GM19025 (cell line): ENCODE measurements around the gene NEFH.

Experiments used
- ATAC-seq: cut with Tn5 transposase; IDR thresholded peaks from one replicate; pipeline ENCODE4 v1.9.1; 2021; ENCODE audit warnings: mild to moderate bottlenecking, low read depth, moderate library complexity; ENCODE audit not compliant: unreplicated experiment

The NEFH gene

DNA sequence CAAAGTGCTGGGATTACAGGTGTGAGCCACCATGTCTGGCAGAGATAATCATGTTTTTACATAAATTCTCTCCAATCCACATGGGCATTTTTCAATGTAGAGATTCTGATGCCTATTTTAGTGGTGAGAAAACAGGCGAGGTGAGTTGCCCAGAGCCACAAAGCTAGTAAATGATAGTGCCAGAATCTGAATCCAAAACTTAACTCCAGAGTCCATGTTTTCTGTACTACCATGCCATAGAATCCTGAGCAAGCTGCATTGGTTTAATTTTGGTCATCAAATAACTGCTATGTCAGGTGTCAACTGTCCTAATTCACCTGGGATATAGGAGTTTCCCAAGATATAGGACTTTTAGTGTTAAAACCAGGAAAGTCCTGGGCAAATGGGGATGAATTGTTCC, 13.6 kb downstream of the NEFH start:
- ATAC-seq = no peak

DNA sequence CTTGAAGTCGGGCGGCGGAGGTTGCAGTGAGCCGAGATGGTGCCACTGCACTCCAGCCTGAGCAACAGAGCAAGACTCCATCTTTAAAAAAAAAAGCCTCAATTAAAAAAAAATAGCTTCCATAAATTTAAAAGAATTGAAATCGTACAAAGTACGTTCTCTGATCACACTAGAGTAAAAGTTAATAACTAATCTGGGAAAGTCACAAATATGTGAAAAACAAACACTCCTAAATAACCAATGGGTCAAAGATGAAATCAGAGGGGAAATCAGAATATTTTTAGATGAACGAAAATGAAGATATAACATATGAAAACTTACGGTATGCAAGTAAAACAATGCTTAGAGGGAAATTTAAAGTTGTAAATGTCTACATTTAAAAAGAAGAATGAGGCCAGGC, 19.8 kb downstream of the NEFH start:
- no peak for ATAC-seq

DNA sequence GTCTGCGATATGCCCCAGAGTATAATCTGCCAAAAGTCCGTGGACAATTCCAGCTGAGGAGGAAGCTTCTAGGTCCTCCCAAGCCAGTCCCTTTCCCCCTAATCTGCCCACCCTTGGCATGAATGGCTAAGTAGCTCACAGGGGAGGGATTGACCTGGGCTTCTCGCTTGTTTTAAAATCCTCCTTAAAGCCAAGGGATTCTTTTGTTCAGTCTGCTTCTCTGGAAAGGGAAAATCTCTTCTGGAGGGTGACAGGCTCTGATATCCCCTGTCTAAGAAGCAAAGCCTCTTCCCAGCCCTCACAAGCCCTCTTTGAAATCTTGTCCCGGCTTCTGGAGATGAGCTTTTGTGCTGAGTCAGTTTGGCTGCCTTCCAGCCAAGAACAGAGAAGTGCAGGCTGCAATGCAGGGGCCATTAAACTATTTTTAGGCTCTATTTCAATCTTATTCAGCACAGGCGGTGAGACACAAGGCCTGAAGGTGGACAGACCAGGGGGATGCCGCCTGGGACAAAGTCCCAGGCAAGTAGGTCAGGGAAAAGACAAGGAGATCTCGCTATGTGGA, 23.9 kb downstream of the NEFH start:
- ATAC-seq = no peak

DNA sequence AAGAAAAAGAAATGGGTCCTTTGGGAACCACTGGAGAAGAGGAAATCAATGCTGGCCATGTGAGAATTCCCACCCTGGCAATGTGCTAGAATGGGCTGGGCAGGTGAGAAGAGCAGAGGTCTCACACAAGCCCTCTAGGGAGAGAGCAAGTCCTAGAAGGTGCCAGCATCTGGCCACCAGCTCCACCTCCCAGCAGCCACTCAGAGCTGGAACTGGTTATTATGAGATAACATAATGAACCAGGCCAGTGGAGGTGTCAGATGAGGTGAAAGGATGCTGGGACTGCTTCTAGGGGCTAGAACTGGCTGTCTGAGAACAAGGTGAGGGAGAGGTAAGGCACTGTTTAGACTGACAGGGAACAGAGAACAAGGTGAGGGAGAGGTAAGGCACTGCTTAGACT, 29.3 kb downstream of the NEFH start:
- no peak for ATAC-seq

DNA sequence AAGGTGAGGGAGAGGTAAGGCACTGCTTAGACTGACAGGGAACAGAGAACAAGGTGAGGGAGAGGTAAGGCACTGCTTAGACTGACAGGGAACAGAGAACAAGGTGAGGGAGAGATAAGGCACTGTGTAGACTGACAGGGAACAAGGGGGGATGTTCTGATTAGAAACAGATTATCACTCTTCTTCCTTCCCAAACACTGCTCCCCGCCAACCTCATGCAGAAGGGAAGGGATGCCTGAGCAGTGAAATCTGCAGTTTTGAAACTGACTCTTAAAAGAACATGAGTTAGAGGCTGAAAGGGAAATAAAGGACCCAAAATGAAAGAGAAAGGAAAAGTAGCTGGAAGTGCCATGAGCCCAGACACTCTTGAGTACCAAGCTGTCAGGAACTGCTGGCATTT, 29.8 kb downstream of the NEFH start:
- no peak for ATAC-seq

DNA sequence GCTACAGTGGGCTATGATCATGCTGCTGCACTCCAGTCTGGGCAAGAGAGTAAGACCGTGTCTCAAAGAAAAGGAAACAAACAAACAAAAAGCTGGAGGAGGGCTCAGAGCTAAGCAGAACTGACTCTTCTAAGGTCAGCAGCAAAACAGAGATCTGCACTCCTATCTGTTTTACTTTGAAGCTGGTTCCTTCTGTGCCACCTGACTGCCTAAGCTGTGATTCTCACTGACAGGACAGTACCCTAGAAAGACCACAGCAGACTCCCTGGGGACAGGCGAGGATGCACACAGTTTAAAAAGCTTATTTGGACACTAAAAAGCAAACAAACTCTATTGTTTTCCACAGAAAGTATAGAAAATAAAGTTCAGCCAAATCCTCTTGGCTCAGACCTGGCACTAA, 30.5 kb downstream of the NEFH start:
- no peak for ATAC-seq

DNA sequence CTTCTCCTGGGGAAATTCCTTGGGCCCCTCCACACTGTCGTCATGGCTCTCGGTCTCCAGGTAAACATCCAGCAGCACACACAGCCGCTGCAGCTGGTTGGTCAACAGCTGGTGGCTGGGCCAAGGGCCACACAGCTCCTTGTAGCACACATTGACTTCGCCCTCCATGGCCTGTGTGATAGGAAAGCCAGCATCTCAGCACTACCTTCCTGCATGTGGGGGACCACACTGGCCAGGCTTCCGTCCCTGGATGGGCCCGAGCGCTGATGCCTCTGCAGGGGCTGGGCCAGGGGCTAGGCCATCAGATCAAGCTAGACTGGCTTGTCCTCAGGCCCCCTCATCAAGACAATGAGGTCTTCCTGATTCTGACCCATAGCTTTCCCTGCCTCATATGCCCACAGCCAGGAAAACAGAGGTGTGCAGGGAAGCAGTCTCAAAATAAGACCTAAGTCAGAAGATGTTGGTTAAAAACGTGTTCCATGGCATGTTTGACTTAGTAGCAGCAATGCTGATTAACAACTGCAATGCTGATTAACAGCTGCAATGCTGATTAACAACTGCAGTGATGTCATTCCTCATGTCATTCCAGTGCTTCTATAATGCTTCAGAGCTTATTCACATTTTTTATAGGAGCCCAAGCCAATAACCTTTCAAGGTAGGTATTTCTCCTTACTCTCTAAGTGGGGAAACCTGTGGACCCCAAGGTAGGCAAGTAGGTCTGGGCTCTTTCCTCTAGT, 31.3 kb downstream of the NEFH start:
- no peak for ATAC-seq

DNA sequence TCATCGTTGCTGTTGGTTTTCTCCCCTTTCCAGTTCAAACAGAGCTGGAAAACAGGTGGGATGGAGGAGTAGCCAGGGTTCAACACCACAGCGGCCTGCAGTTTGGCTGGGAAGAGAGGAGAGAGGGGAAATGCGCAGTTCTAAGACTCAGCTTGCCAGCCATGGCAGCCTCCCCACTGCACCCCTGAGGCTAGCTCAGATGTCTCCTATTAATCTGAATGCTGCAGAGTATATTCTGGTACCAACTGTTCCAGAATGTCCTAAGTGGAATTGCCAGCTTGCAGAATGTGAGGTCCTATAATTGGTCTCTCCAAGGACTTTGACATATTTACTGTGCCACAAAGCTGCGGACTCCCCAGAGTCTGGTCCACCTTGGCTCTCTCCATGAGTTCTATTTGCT, 32.0 kb downstream of the NEFH start:
- no peak for ATAC-seq

DNA sequence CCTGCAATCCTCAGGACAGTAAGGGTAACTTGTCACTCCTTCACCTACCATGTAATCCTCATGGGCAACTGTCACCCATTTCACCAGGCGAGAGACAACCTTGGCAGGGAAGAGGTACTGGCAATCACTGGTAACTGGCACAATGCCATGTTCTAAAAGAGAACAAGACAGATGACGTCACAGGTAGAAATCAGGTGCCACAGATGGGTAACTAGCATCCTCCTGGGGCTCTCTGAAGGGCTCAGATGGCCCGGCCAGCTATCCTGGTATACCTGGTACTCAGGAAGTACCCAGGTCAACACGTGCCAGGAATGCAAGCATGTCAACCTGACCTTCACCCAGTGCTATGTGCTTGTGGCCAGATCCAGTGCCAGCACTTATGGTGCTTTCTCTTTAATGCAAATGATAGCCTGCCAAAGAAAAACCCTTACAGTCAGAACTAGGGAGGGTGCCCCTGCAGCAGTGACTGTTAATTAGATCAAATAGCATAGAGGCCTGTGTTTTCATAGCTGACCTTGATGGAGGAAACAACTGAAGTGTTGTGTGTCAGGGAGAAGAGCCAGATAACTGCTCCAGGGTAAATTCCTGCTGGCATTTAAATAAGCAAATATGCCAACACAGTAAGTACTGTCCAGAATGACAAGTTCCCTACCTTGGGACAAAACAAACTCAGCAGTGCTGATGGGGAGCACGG, 37.3 kb downstream of the NEFH start:
- ATAC-seq = no peak

DNA sequence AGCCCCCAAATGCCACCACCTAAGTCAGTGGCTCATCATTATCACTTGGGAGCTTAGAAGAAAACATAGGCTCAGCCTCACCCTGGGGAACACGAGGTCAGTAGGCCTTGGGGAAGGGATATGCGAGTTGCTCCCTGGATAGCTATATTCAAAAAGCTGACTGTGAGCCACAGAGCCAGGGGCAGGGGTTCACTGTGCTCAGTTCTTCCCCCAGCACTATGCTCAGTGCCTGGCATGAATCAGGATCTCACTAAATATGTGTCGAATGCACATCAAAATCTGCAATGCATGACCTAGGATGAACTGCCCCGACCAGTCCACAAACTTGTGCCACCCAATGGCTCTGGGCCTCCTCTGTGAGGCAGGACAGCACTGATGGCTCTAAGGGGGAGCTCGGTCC, 38.4 kb downstream of the NEFH start:
- no peak for ATAC-seq

DNA sequence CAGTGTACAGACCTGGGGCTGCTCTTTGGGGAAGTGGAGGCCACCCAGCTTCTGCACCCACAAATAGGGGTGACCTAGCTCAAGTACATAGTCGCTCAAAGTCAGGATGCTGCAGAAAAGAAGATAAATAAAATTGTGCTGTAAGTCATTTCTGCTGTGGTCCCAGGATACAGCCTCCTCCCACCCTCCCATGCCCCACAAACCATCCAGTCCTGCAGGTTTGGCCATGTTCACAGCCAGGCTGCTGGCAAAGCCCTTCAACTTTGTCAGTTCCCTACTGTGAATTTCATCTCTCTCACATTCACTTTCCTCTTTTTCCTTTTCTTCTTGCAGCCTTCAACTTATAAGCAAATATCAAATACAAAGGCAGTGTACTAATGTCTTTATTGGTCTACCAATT, 40.0 kb downstream of the NEFH start:
- no peak for ATAC-seq

DNA sequence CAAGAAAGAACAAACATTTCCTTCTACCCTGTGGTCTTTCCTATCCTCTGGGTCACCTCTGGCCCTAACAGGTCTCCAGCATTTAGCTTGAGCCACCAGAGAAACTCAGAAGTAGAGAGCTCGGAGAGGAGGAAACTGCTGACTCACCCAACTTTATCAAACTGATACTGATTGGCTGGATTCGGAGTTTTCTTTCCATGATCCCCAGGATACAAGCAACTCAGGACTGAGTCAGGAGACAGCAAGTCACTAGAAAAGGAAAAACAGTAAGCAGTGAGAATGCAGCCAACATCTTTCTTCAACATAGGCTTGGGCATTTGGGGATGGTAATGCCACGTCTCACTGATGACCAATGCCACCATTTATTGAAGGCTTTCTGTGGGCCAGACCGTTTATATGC, 40.8 kb downstream of the NEFH start:
- ATAC-seq = no peak

DNA sequence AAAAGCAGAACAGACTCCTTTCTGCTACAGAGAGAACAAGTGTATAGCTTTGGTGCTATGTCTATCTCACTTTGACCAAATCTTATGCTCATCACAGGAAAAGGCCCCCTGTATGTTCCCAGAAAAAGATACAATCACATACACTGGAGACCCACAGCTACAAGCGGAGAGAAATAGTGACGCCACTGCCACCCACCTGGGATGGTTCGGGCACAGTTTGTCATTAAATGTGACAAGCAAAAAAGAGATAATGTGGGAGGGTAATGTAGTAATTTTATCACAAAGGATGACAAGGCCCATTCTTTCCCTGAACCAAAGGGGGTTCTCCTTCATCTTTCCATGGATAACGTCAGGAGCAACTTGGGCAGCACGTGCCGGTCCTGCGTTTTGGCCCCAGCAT, 41.5 kb downstream of the NEFH start:
- no peak for ATAC-seq

DNA sequence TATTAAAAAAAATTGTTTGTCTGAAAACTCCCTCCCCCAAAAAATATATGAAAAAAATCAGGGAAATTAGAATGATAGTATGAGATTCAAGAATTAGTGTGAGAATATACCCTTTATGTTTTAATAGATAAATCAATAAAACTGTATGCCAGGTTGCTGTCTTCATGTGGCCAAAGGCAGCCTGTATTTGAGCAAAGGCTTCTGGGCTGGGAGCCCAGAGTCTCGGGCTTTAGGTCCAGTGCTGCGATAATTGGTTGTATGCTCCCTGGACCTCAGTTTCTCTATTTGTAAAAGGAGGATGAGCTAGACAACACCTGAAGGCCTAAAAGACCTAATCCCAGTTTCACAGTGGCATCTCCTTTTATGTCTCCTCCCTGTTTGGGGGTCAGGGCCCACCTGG, 43.7 kb downstream of the NEFH start:
- ATAC-seq = no peak

DNA sequence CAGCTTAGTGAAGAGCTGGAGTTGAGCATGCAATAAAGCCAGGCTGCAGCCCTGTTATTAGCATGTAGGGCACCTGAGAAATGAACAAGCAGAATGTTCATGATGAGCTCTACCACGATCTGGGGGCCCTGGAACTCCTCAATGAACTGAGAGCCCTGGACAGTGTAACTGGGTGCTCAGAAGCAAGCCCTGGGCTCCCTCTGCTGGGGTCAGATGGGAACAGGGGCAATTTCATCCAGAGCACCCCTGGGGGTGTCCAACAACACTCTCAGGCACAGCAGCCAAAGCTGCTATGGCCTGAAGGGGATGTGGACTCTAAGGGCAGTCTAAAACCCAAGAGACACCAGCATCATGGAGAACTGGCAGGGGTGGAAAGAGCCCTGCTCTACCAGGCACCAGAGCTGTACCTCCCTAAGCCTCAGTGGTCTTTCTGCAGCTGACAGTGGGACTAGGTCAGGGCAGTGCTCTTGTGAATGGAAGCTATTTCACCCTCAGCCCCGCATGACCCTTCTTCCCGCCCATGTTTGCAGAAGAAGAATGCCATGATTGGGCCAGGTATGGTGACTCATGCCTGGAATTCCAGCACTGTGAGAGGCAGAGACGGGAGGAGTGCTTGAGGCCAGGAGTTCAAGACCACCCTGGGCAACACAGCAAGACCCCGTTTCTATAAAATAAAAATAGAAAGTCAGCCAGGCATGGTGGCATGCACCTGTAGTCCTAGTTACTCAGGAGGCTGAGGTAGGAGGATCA, 44.6 kb downstream of the NEFH start:
- no peak for ATAC-seq

DNA sequence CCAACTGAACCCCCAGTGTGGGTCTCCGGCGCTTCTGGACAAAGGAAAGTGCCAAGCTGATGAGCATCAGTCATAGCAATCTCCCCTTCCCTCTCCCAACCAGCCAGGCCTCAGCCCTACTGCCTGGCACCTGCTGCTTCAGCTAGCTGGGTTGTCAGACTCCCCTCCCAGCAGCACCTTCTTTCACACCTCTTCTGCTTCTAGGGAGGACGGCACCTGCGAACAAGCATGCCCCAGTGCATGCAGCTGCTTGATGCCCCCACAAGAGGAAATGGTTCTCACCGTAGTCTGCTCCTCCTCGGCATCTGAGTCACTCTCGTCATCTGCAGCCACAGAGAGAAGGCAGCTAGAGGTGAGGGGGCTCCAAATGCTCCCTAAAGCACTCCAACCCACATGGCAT, 48.1 kb downstream of the NEFH start:
- ATAC-seq = no peak

DNA sequence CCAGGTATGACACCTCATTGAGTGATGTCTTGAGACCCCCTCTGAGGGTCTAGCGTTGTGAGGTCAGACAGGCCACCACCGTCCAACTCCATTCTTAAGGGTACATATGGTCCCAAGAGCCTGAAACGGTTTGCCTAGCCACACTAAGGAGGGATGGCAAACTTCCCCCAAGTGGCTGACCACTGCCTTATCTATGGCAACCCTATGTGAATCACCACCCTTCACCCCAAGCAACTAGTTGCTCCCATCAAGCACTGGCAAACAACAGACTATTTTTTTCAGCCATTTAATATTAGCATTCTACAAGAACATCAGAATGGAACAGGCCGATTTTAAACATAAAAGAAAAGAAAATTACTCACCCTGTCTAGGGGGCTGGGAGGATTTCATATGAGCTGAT, 50.7 kb downstream of the NEFH start:
- ATAC-seq = no peak

DNA sequence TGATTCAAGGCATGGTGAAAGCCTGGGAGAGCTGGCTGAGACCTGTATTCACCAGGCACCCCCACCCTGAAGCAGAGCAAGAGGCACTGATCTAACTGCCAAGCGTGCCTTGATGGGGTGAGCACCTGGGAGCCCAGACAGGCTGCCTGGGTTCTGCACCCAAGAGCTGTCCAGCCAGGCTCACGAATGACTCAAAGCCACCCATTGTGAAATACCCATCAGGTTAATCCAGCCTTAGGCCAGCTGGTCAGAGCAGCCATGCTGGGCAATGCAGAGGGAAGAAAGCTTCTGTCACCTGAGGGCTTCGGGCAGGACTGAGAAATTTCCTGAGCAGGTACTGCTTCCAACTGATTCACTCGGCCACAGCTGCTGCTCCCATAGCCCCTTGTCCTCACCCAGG, 51.4 kb downstream of the NEFH start:
- no peak for ATAC-seq

DNA sequence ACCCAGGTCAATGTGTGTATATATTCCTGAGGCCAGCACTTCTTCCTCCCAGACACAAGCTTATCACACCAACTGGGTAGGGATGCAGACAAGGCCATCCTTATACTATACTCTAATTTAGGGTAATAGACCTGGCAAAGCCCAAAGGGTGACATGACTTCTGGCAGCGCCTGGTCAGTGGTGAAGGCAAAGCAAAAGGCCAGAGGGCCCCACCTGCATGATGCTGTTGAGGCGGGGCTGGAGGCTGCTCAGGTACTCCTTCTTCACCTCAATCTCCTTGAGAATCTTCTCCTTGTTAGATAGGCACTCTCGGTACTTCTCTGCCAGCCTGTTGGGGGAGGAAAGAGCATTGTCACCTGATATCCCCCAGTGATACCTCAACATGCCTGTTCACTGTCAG, 56.4 kb downstream of the NEFH start:
- ATAC-seq = no peak

DNA sequence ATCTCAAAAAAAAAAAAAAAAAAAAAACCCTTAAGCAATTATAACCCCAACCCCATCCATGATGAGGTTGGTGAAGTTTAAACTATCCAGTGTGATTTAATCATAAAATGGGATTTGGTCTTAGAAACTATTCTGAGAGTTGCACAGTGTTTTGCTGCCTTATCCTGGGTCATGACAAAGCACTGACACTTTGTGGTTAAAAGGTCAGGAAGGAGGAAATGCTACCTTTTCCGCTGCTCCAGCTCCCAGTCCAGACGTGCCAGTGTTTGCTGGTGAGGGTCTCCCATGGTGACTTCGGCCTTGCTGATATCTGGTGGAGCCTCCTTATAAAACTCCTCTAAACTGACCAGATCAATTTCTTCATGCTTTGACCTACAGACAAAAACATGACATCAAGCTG, 59.1 kb downstream of the NEFH start:
- ATAC-seq = no peak
